Testis (tissue), 3 donors: Measurements from ENCODE around the gene C20orf202. TPM values are rescaled to one million over a fixed set of nuclear protein-coding genes. Genes with fewer than 3 reads are reported as not detected.

Experiments used
- DNase-seq: peaks from one replicate; pipeline ENCODE4 v3.0.0-alpha.2; 2019
- H3K27ac ChIP-seq, 2 donors: fragments of 200-600 bp; sonication (generic); one replicate each; pipeline ENCODE4 v1.5.1; 2019
- H3K27me3 ChIP-seq: fragments of 200-600 bp; sonication (generic); one replicate; pipeline ENCODE4 v1.5.1; 2019
- H3K36me3 ChIP-seq: fragments of 200-600 bp; sonication (generic); one replicate; pipeline ENCODE4 v1.5.1; 2017; ENCODE audit warnings: low read depth; ENCODE audit errors: missing control alignments
- H3K4me1 ChIP-seq: fragments of 200-600 bp; sonication (generic); one replicate; pipeline ENCODE4 v1.5.1; 2019
- H3K4me3 ChIP-seq, 2 donors: fragments of 200-600 bp; sonication (generic); one replicate each; pipeline ENCODE4 v1.5.1; 2017 to 2019
- H3K9me3 ChIP-seq: fragments of 200-600 bp; sonication (generic); one replicate; pipeline ENCODE4 v1.5.1; 2017
- POLR2A ChIP-seq: fragments of 450-650 bp; IDR thresholded peaks from one replicate; pipeline ENCODE4 v1.6.1; 2017; ENCODE audit warnings: antibody characterized with exemption, mild to moderate bottlenecking, moderate library complexity
- WGBS, 2 donors: methylation state at CpG; one replicate each; pipeline ENCODE4 v1.1.5; 2018; 5-methylcytosine and 5-hydroxymethylcytosine counted together
- intact Hi-C: fragments of 100-400 bp; cut with DNase I; formaldehyde crosslinking; loops from one replicate; pipeline ENCODE4 v1.15.1; 2023; ENCODE audit warnings: low total_unique reads
- polyA plus RNA-seq: library from polyadenylated mRNA; stranded (reverse); fragments of 350-450 nt; fragmentation: Illumina TruSeq; extraction: RNeasy Lipid Tissue Mini Kit (QIAGEN cat#74804); gene quantifications from one replicate; pipeline ENCODE4 v1.2.3, GENCODE V29; 2014; ENCODE audit warnings: low read depth, low replicate concordance; ENCODE audit not compliant: insufficient read depth
- total RNA-seq, 2 donors: library from RNA; depleted of rRNA; stranded (reverse); fragments of >200 nt; gene quantifications; one replicate each; pipeline ENCODE4 v1.2.3, GENCODE V29; 2016
- TF ChIP-seq, protein P1 (sequence below), 3 experiments: fragments of 450-650 bp in 2 of 3; fragments of 200-600 bp in 1 of 3; sonication (generic) in 1 of 3; IDR thresholded peaks; one replicate each; pipeline ENCODE4 v1.5.1; 2016 to 2019; ENCODE audit warnings: antibody characterized with exemption in 3 of 3, mild to moderate bottlenecking in 2 of 3, moderate library complexity in 1 of 3

The C20orf202 gene
- total and polyA plus RNA-seq, 3 donors from 2014 or later = 0.84 to 1.7 (median 1.1) TPM

DNA sequence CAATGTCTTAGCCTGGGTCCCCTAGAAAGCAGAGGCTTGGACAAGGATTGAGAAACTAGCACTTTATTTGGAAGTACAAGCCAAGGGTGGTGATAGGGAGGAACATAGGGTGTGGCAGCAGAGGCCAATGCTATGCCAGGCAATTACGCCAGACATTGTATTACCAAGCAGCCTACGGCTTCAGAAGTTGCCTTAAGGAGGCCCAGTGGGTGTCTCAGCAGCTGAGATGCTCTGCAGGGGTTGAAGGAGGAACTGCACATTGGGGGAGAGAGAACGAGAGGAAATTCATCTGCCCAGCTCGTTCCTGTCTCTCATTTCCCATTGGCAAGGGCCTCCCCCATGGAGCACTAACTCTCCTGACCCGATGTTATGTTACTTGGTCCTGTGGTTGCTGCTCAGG lies 859 bp downstream of the C20orf202 start:
- 73 to 77% methylated on average over 3 to 5 of the region's 5 CpGs for WGBS, 2 donors
- TF ChIP-seq, protein P1, sequence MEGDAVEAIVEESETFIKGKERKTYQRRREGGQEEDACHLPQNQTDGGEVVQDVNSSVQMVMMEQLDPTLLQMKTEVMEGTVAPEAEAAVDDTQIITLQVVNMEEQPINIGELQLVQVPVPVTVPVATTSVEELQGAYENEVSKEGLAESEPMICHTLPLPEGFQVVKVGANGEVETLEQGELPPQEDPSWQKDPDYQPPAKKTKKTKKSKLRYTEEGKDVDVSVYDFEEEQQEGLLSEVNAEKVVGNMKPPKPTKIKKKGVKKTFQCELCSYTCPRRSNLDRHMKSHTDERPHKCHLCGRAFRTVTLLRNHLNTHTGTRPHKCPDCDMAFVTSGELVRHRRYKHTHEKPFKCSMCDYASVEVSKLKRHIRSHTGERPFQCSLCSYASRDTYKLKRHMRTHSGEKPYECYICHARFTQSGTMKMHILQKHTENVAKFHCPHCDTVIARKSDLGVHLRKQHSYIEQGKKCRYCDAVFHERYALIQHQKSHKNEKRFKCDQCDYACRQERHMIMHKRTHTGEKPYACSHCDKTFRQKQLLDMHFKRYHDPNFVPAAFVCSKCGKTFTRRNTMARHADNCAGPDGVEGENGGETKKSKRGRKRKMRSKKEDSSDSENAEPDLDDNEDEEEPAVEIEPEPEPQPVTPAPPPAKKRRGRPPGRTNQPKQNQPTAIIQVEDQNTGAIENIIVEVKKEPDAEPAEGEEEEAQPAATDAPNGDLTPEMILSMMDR (IDR thresholded peaks at IDR 0.05) = no peak
- no peak for TF ChIP-seq POLR2A
- DNase-seq = no peak
- H3K4me1 ChIP-seq = peaks cover 7% of the 10 kb centered on the region
- H3K9me3 ChIP-seq = no peaks in the 10 kb centered on the region
- H3K27ac ChIP-seq = no peak overlapping the region
- H3K36me3 ChIP-seq = no peaks in the 10 kb centered on the region
- intact Hi-C loops = no loop called here
- no peak overlapping the region for H3K4me3 ChIP-seq
- H3K27me3 ChIP-seq = no peaks in the 10 kb centered on the region

DNA sequence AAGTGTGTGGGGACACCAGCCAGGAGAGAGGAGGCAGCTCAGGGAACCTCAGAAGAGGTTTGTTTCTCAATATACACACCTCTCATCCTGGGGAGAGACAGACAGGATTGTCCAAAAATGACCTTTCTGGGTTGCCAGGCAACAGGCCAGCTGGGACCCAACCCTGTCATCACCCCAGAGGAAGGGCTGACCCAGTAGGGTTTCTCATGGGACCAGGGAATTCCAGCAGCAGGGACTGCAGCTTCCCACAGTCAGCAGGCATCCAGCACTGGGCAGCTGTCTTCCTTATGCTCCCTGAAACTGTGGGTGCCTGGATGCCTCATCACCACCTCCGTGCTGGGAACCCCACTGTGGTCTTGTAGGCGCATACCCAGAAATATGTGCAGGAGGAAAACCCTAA lies 1.3 kb downstream of the C20orf202 start:
- Histone ChIP-seq H3K4me3 (no peak overlapping the region), H3K9me3 (no peaks in the 10 kb centered on the region), H3K4me1 (peaks cover 7% of the 10 kb centered on the region), H3K27ac (no peak overlapping the region), H3K27me3 (no peaks in the 10 kb centered on the region), H3K36me3 (no peaks in the 10 kb centered on the region)
- intact Hi-C loops = no loop called here
- TF ChIP-seq POLR2A = no peak
- DNase-seq = no peak
- WGBS, 2 donors = 85 to 90% methylated on average over 2 of the region's 2 CpGs

DNA sequence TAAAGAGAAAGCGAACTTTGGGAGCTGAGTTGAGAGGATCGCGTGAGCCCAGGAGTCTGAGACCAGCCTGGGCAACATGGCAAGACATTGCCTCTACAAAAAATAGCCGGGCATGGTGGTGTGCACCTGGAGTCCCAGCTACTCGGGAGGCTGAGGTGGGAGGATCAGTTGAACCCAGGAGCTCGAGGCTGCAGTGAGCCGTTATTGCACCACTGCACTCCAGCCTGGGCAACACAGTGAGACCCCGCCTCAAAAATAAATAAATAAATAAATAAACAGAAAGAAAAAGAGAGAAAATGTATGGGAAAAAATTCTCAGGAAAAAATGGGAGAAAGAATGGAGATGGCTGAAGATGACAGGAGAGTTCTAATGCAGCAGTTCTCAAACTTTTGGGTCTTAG lies 2.5 kb downstream of the C20orf202 start:
- 93% methylated on average over 8 of the region's 8 CpGs for WGBS, 2 donors
- no peaks in the 10 kb centered on the region for H3K27me3 ChIP-seq
- peaks cover 7% of the 10 kb centered on the region for H3K4me1 ChIP-seq
- H3K27ac ChIP-seq = no peak overlapping the region
- DNase-seq = no peak
- TF ChIP-seq, protein P1 (IDR thresholded peaks at IDR 0.05) = no peak
- no peak for TF ChIP-seq POLR2A
- H3K9me3 ChIP-seq = no peaks in the 10 kb centered on the region
- intact Hi-C loops = no loop called here
- H3K36me3 ChIP-seq = no peaks in the 10 kb centered on the region
- H3K4me3 ChIP-seq = no peak overlapping the region

DNA sequence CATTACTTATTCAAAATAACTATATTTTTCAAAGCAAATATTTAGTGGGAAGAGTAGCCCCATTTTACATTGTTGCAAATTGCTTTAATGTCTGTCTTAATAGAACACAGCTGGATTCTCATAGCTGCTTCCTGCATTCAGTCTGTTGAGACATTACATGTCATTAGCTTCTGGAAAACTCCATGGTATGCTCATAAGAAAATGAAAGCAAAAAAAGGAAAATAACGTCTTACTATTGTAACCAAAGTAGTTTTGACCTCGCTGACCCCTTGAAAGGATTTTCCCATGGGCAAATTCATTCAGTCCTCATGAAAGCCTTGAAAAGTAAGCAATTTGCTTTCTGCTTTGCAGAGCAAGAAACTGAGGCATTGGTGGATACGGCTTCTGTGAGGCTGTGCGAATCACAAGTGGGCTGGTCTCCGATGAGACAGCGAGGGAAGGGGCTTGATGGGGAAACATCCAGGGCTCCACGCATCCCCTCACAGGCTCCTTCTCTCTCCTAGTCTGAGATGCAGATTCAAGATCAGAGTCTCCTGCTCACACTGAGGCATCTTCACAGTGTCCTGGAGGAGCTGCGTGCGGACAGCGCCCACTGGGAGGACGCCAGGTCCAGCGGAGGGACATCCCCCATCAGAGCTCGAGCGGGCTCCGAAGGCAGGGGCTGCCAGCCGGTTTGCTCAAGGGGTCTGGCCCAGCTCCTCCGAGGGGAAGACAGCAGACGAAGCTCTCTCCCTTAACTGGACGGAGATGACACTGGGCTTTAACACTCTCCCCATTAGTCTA lies 3.3 kb downstream of the C20orf202 start:
- TF ChIP-seq, protein P1 (IDR thresholded peaks at IDR 0.05) = no peak
- no peak for DNase-seq
- Histone ChIP-seq H3K27me3 (no peaks in the 10 kb centered on the region), H3K36me3 (no peaks in the 10 kb centered on the region), H3K9me3 (no peaks in the 10 kb centered on the region), H3K4me1 (peaks cover 7% of the 10 kb centered on the region), H3K4me3 (no peak overlapping the region), H3K27ac (no peak overlapping the region)
- 41 to 59% methylated on average over 14 to 19 of the region's 19 CpGs for WGBS, 2 donors
- intact Hi-C loops = no loop called here

DNA sequence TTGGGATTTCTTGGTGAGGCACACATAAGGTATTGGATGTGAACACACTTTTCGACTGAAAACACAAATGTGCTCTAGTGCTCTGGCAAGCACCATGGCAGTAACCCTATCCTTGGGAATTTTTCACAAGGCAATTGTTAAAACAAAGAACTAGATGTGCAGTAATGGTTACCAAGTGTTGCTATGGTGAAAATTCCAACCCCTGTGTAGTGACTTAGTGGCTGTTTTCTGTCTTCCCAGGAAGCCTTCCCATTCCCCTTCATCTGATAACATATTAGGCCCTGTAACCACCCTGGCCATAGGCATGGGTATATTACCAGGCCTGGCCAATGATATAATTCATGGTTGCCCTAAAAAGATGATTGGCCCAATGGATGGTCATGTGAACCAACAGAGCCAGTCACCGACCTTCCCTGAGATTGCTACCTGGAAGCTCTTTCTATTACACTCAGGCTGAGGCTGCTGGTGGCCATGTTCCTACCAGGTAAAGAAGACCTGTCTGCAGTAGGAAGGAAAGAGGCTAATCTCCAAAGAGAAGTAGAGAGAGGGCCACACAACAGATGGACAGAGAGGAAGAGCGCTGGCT lies 4.1 kb downstream of the C20orf202 start:
- H3K9me3 ChIP-seq = no peaks in the 10 kb centered on the region
- H3K4me3 ChIP-seq = no peak overlapping the region
- H3K27ac ChIP-seq = no peak overlapping the region
- H3K4me1 ChIP-seq = peaks cover 7% of the 10 kb centered on the region
- H3K36me3 ChIP-seq = no peaks in the 10 kb centered on the region
- no peak for DNase-seq
- TF ChIP-seq, protein P1 (IDR thresholded peaks at IDR 0.05) = no peak
- no peak for TF ChIP-seq POLR2A
- intact Hi-C loops = no loop called here
- WGBS, 2 donors = 71 to 74% methylated on average over 3 of the region's 3 CpGs
- no peaks in the 10 kb centered on the region for H3K27me3 ChIP-seq
